NCI-H69 (cell line): ENCODE data around the gene PHRF1.
"Not testable (repeated sequence)": the region's sequence is repeated elsewhere in the genome, so short reads cannot be mapped to it uniquely, and the experiment has no call there.

ENCODE experiments used
- DNase-seq: peaks from one replicate; lab custom pipeline; 2025; lab: John Stamatoyannopoulos, UW

Gene PHRF1

GRCh38 chr11:654444-654843 lies 78.2 kb downstream of the PHRF1 start:
- DNase-seq = not testable (repeated sequence)

GRCh38 chr11:655036-655726 lies 78.9 kb downstream of the PHRF1 start:
- DNase-seq = no peak

- no peak for DNase-seq
Observed at GRCh38 chr11:656426-656825, 80.2 kb downstream of the PHRF1 start.

- DNase-seq = no peak
Observed at GRCh38 chr11:656866-657265, 80.6 kb downstream of the PHRF1 start.

- no peak for DNase-seq
Observed at GRCh38 chr11:657691-658126, 81.4 kb downstream of the PHRF1 start.

- no peak for DNase-seq
Observed at GRCh38 chr11:659532-660085, 83.3 kb downstream of the PHRF1 start.

- no peak for DNase-seq
Observed at GRCh38 chr11:660281-660680, 84.0 kb downstream of the PHRF1 start.

- DNase-seq = no peak
Observed at GRCh38 chr11:660681-661444, 84.6 kb downstream of the PHRF1 start.
